NCI-H226 (cell line): Measurements from ENCODE around the gene DCST1.
"Not testable (repeated sequence)": the region's sequence is repeated elsewhere in the genome, so short reads cannot be mapped to it uniquely, and the experiment has no call there.

Experiments
- DNase-seq: peaks from one replicate; pipeline ENCODE4 v3.0.0-alpha.2; 2015

Gene DCST1, protein sequence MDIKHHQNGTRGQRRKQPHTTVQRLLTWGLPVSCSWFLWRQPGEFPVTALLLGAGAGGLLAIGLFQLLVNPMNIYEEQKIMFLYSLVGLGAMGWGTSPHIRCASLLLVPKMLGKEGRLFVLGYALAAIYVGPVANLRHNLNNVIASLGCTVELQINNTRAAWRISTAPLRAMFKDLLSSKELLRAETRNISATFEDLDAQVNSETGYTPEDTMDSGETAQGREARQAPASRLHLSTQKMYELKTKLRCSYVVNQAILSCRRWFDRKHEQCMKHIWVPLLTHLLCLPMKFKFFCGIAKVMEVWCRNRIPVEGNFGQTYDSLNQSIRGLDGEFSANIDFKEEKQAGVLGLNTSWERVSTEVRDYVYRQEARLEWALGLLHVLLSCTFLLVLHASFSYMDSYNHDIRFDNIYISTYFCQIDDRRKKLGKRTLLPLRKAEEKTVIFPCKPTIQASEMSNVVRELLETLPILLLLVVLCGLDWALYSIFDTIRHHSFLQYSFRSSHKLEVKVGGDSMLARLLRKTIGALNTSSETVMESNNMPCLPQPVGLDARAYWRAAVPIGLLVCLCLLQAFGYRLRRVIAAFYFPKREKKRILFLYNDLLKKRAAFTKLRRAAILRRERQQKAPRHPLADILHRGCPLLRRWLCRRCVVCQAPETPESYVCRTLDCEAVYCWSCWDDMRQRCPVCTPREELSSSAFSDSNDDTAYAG

DNA sequence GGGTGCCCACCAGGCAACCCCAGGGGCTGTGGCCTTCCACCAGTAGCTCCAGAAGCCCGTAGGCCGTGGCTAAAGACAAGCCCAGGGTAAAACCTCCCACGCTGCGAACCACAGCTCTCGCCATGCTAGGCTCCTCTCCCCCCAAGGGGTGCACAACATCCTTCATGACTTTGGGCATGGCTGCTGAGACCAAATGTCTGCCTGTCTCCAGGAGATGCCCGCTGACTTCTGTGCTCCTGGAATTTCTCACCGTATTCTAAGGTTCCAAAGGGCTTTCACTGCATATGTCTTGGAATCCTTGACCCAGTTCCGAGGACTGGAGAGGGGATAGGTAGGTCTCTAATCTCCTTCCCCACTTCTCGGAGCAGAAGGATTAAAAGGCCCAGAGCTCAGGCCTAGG, at the start of gene DCST1, which contains the start of gene DCST2:
Gene DCST1 (plus strand): TSS at position 301 of the 400 bp plus-strand sequence. CDS start 213 bp downstream, outside the sequence.
Gene DCST2 (minus strand): TSS at position 258 of the 400 bp plus-strand sequence. CDS start 80 bp downstream, at position 178.
- no peak for DNase-seq

GRCh38 chr1:154986736-154987135, 46.9 kb upstream of the DCST1 start:
- DNase-seq: not testable (repeated sequence)

DNA sequence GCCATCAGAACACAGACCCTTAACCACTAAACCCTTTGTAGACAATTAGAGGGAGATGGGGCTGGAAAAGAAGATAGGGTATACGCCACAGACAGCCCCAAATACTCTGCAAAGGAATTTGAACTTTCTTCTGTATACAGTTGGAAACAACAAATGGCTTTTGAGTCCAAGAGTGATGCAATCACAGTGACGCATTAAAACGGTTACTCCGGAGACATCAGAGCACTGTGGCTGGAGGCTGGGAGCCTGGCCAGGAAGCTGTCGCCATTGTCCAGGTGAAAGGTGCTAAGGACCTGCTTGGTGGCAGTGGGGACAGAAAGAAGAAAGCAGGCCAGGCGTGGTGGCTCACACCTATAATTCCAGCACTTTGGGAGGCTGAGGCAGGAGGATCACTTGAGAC, 46.3 kb upstream of the DCST1 start:
- DNase-seq: no peak

DNA sequence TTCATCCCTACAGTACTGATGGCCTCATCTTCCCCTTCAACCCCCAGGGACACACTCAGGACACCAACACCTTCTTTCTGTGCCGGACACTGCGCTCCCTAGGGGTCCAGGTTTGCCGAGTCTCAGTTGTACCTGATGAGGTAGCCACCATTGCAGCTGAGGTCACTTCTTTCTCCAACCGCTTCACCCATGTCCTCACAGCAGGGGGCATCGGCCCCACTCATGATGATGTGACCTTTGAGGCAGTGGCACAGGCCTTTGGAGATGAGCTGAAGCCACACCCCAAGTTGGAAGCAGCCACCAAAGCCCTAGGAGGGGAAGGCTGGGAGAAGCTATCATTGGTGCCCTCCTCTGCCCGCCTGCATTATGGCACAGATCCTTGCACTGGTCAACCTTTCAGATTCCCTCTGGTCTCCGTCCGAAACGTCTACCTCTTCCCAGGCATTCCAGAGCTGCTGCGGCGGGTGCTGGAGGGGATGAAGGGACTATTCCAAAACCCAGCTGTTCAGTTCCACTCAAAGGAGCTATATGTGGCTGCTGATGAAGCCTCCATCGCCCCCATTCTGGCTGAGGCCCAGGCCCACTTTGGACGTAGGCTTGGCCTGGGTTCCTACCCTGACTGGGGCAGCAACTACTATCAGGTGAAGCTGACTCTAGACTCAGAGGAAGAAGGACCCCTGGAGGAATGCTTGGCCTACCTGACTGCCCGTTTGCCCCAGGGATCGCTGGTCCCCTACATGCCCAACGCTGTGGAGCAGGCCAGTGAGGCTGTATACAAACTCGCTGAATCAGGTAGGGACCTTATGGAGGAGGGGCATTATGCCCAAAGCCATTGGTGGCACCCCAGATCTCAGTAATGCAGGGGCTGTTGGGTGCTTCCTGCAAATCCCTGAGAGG, 45.3 kb upstream of the DCST1 start:
- no peak for DNase-seq

DNA sequence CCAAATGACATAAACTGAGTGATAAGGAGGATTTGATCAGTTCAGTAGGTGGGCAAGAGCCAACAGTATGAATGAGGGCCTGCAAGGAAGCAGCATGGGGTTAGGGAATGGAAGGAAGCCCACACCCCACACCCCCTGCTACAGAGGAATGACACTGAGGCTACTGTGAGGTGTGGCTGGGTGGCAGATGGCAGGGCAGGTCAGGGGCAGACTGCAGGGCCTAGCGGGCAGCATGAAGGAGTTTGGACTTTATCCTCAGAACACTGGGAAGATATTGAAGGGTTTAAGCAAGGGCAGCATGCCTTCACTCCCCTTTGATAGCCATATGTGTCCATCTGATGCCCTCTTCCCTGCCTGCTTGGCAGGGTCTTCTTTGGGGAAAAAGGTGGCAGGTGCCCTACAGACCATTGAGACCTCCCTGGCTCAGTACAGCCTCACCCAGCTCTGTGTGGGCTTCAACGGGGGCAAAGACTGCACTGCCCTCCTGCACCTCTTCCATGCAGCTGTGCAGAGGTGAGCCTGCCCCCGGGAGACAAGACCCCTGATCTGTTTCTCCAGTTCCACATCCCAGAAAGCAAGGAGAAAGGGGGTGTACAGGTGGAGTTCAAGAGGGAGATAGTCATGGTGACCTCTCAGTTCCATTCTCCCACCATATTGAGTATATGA, 44.3 kb upstream of the DCST1 start:
- DNase-seq: no peak

- DNase-seq: no peak
These were observed 43.3 kb upstream of the DCST1 start for GRCh38 chr1:154990276-154990675.

GRCh38 chr1:154992721-154993571, 40.7 kb upstream of the DCST1 start:
- peak; percentile 54 for DNase-seq

- no peak for DNase-seq
These were observed 39.9 kb upstream of the DCST1 start, which contains the start of gene LENEP for GRCh38 chr1:154993572-154994268. Gene LENEP, plus strand, starts transcription at chr1:154993586. Its CDS starts 22 bp downstream, at chr1:154993608.

GRCh38 chr1:154994269-154994587, 39.4 kb upstream of the DCST1 start:
- no peak for DNase-seq

DNA sequence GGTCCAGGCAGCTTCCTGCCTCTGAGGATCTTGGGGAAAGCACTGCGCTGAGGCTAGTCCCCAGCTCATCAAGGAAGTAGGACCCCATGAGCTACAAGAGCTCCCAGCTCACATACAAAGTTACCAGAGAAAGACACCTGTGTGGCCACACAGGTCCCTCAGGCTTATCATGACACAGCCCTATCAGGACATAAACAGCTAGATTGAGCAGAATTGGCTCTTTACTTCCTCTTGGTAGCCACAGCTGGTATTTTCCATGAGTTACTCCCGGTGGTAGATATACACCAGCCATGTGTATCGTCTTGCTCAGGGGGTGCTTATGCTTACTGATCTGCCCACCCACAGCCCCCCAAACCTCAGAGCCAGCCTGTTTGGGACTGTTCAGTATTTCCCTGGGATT, 39.0 kb upstream of the DCST1 start:
- no peak for DNase-seq

GRCh38 chr1:154995301-154995983, 38.2 kb upstream of the DCST1 start:
- peak; percentile 55 for DNase-seq

DNA sequence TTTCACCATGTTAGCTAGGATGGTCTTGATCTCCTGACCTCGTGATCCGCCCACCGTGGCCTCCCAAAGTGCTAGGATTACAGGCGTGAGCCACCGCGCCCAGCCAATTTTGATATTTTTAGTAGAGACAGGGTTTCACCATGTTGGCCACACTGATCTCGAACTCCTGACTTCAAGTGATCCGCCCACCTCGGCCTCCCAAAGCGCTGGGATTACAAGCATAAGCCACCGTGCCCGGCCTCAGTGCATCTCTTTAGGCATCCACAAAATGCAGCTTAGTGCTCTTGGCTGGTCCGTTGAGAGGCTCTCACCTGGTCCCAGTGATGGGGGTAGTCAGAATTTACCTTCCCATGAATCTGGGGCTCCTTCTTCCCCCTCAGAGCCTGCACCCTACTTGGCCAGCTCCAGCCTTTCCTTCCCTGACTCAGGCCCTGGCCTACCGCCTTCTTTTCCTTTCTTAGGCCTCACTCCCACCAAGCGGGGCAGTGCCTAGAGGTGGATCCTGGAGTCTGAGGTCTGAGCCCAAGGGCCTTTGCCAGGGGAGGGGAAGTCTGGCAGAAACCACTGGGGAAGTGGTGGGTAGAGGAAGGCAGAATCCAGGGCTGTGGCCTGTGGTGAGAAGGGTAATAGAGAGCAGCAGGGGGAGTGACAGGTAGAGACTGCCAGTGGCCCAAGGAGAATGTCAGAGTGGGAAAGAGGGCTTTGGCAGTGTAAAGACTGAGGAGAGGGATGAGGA, 36.5 kb upstream of the DCST1 start:
- no peak for DNase-seq

DNA sequence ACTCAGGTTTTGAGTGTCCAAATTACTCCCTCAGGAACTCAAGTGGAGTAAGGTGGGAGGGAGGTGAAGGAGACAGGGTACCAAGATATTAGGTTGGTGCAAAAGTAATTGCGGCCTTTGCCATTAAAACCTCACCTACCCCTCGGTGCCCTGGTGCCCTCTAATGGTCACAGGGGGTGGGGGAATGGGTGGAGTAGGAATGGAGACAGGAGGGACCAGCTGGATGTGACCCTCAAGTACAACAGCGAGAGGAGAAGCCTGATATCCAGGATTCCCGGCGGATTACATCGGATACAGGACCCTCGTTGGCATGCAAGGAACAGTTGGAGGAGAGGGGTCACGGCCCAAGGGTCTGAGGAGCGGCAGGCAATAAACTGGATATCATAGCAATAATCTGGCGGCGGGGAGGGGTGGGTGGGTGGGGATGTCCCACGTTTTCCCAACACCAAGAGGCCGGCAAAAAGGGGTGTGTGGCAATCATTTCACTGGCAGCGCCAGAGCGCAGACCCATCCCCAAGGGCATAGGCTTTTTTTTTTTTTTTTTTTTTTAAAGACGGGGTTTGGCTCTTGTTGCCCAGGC, 35.3 kb upstream of the DCST1 start:
- DNase-seq: no peak

DNA sequence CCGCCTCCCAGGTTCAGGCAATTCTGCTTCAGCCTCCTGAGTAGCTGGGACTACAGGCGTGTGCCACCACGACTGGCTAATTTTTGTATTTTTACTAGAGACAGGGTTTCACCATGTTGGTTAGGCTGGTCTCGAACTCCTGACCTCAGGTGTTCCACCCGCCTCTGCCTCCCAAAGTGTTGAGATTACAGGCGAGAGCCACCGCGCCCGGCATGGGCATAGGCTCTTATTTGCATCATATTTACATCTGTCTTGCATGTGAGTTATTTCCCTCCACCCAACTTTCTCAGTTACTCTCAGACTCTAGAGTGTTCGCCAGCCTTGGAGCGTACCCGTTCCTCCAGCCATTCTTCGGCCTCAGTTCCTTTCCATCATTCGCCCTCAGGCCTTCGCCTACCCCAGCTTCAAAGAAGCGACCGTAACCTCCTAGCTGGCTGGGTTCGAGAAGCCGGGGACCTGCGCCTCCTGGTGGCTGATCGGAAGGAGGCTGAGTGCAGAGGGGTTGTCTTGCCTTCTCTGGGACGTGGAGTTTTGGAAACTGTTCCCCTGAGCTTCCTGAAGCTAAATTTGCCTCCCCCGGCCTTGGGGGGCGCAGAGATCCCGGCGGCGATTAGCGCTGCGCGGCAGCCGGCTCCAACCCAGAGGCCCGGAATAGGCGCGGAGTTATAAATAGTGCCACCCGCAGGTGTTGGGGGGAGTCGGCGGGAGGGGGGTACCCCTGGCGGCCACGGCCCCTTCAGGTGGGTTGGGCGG, 34.6 kb upstream of the DCST1 start:
- peak; percentile 39 for DNase-seq

- no peak for DNase-seq
These were observed 33.8 kb upstream of the DCST1 start for GRCh38 chr1:154999571-155000410.

- DNase-seq: no peak
These were observed 33.3 kb upstream of the DCST1 start for GRCh38 chr1:155000411-155000725.

- DNase-seq: peak; percentile 92
These were observed 32.7 kb upstream of the DCST1 start for GRCh38 chr1:155000726-155001424.
